Endothelial cell of umbilical vein (primary cell): ENCODE data around the gene FALEC. TPM values are rescaled to one million over a fixed set of nuclear protein-coding genes. Genes with fewer than 3 reads are reported as not detected.

Source experiments
- BruUV-seq: library from RNA; stranded (reverse); fragments of 400-500 nt; replicated peaks from 2 replicates; lab custom pipeline; 2021; lab: Mats Ljungman, UMichigan
- CTCF ChIA-PET: fragments of 300-600, 350-600 bp; sonication (Branson Sonifier 250); formaldehyde crosslinking; loops from one replicate; lab custom pipeline; 2021; ENCODE audit warnings: antibody characterized with exemption, inconsistent platforms; lab: Charles Lee
- POLR2A ChIA-PET: fragments of 300-600, 350-600 bp; sonication (Branson Sonifier 250); formaldehyde crosslinking; loops from one replicate; lab custom pipeline; 2021; ENCODE audit warnings: antibody characterized with exemption, inconsistent platforms; lab: Charles Lee
- DNase-seq: peaks from one replicate; pipeline ENCODE4 v3.0.0-alpha.2; 2011; ENCODE audit warnings: low read depth, low spot score
- FAIRE-seq: peaks from 2 replicates; lab custom pipeline; 2011; peaks lifted over from hg19 to GRCh38; lab: Jason Lieb, UNC
- H2AFZ ChIP-seq: 2 replicates; pipeline ENCODE4 v1.6.0; 2012; ENCODE audit warnings: low read depth, low read length, control low read depth, inconsistent platforms
- H3K27ac ChIP-seq: 2 replicates; pipeline ENCODE4 v1.5.1; 2011; ENCODE audit warnings: low read depth, mild to moderate bottlenecking, control low read depth, low read length, moderate library complexity; ENCODE audit not compliant: insufficient read depth
- H3K27me3 ChIP-seq, 2 experiments: 2 replicates each; pipeline versions ENCODE4 v1.6.0 to v1.6.1; 2011; ENCODE audit warnings: low read length in 2 of 2, mixed read lengths in 1 of 2; ENCODE audit not compliant: control insufficient read depth in 2 of 2, insufficient read depth in 2 of 2
- H3K36me3 ChIP-seq, 2 experiments: 2 replicates in 1 of 2; 3 replicates in 1 of 2; pipeline ENCODE4 v1.5.1; 2011; ENCODE audit warnings: low read length in 2 of 2, mild to moderate bottlenecking in 1 of 2, moderate library complexity in 1 of 2; ENCODE audit not compliant: control insufficient read depth in 2 of 2, insufficient read depth in 2 of 2; ENCODE audit errors: extremely low read depth in 1 of 2
- H3K4me1 ChIP-seq: 3 replicates; pipeline ENCODE4 v1.5.1; 2011; ENCODE audit warnings: mild to moderate bottlenecking, low read length; ENCODE audit not compliant: control insufficient read depth, insufficient read depth; ENCODE audit errors: extremely low read depth
- H3K4me2 ChIP-seq: 2 replicates; pipeline ENCODE4 v1.6.1; 2011; ENCODE audit warnings: low read length, control low read depth, mixed read lengths; ENCODE audit not compliant: insufficient read depth
- H3K4me3 ChIP-seq, 3 experiments: fragments of 200-600 bp in 1 of 3; sonication (generic), shearing (Covaris generic) in 1 of 3; replicated peaks in 1 of 3; 2 replicates each; pipeline ENCODE4 v1.5.1; 2011 to 2016; ENCODE audit warnings: control low read depth in 3 of 3, low read length in 3 of 3, mild to moderate bottlenecking in 2 of 3, inconsistent platforms in 1 of 3, low read depth in 1 of 3, moderate library complexity in 1 of 3; ENCODE audit not compliant: insufficient read depth in 1 of 3
- H3K79me2 ChIP-seq: 2 replicates; pipeline ENCODE4 v1.6.0; 2012; ENCODE audit warnings: low read length, inconsistent platforms; ENCODE audit not compliant: control insufficient read depth, insufficient read depth
- H3K9ac ChIP-seq: replicated peaks from 2 replicates; pipeline ENCODE3; 2011; ENCODE audit warnings: low read length, control low read depth; ENCODE audit not compliant: insufficient read depth; ENCODE audit errors: extremely low read depth
- H3K9me1 ChIP-seq: replicated peaks from 3 replicates; pipeline ENCODE4 v1.6.0; 2011; ENCODE audit warnings: mild to moderate bottlenecking, low read length; ENCODE audit not compliant: control insufficient read depth, insufficient read depth; ENCODE audit errors: extremely low read depth
- H3K9me3 ChIP-seq: replicated peaks from 2 replicates; pipeline ENCODE4 v1.5.1; 2012; ENCODE audit warnings: low read length, inconsistent platforms; ENCODE audit not compliant: control insufficient read depth, insufficient read depth
- H4K20me1 ChIP-seq: replicated peaks from 2 replicates; pipeline ENCODE3; 2011; ENCODE audit warnings: mild to moderate bottlenecking, low read length; ENCODE audit not compliant: control insufficient read depth, insufficient read depth; ENCODE audit errors: extremely low read depth
- CTCF ChIP-seq, 2 donors: IDR thresholded peaks; 1 replicate in 1 of 2; 2 replicates in 1 of 2; pipeline ENCODE4 v1.5.1; 2011; ENCODE audit warnings: low read length in 2 of 2, mild to moderate bottlenecking in 2 of 2, moderate library complexity in 2 of 2, control low read depth in 1 of 2, inconsistent platforms in 1 of 2, low read depth in 1 of 2; ENCODE audit not compliant: insufficient read depth in 1 of 2; ENCODE audit errors: extremely low read depth in 1 of 2
- EZH2 ChIP-seq: IDR thresholded peaks from 2 replicates; pipeline ENCODE4 v1.6.1; 2012; ENCODE audit warnings: borderline replicate concordance, low read depth, mild to moderate bottlenecking, moderate library complexity, low read length, inconsistent platforms; ENCODE audit not compliant: severe bottlenecking
- FOS ChIP-seq: IDR thresholded peaks from 2 replicates; pipeline ENCODE4 v1.6.1; 2011; ENCODE audit warnings: mild to moderate bottlenecking, low read length, moderate library complexity, borderline replicate concordance; ENCODE audit not compliant: insufficient read depth
- GATA2 ChIP-seq: IDR thresholded peaks from 2 replicates; pipeline ENCODE4 v1.7.0; 2011; ENCODE audit warnings: low read depth, mild to moderate bottlenecking, moderate library complexity, mixed read lengths, low read length; ENCODE audit not compliant: insufficient read length, insufficient read depth
- JUN ChIP-seq: IDR thresholded peaks from 2 replicates; pipeline ENCODE4 v1.6.1; 2011; ENCODE audit warnings: borderline replicate concordance, low read depth; ENCODE audit not compliant: insufficient read length, insufficient read depth
- MAX ChIP-seq: IDR thresholded peaks from 2 replicates; pipeline ENCODE4 v1.6.1; 2011; ENCODE audit not compliant: insufficient read depth, insufficient read length
- MYC ChIP-seq: IDR thresholded peaks from one replicate; pipeline ENCODE4 v1.6.1; 2011; ENCODE audit warnings: mild to moderate bottlenecking, low read depth, low read length
- POLR2A ChIP-seq: IDR thresholded peaks from 2 replicates; pipeline ENCODE4 v1.6.1; 2012; ENCODE audit warnings: low read depth, mild to moderate bottlenecking, control low read depth, low read length
- POLR2AphosphoS5 ChIP-seq: IDR thresholded peaks from 2 replicates; pipeline ENCODE4 v1.6.1; 2012; ENCODE audit warnings: low read depth, mild to moderate bottlenecking, control low read depth, low read length, moderate library complexity; ENCODE audit not compliant: insufficient read depth
- dilution Hi-C: fragments of 300-500 bp; cut with MboI; formaldehyde crosslinking; loops from one replicate; pipeline ENCODE4 v1.15.0; 2019; ENCODE audit warnings: low sequenced_read_pairs; ENCODE audit not compliant: extremely low pct_ligation_motif_present
- intact Hi-C: fragments of 100-400 bp; cut with micrococcal nuclease; formaldehyde crosslinking; loops from one replicate; pipeline ENCODE4 v1.10.0; 2022
- polyA plus RNA-seq, 4 experiments: library from polyadenylated mRNA; depleted of rRNA in 3 of 4; stranded (reverse) in 3 of 4; unstranded in 1 of 4; fragments of >200 nt; gene quantifications; 2 replicates each; pipeline versions ENCODE4 v1.2.1 to v1.2.3, GENCODE V29; 2011 to 2012; ENCODE audit warnings: missing spikeins in 1 of 4
- total RNA-seq: library from RNA; stranded (reverse); gene quantifications from 2 replicates; pipeline ENCODE4 v1.2.3, GENCODE V29; 2021

FALEC gene
- total and polyA plus RNA-seq, 2 donors (not counting 3 experiments of a cell fraction or from before 2014, with no cell fraction given): not detected

GRCh38 chr1:150561974-150562445 lies 46.5 kb downstream of the FALEC start:
- no peaks in the 10 kb centered on the region for H3K36me3 ChIP-seq
- POLR2A ChIA-PET: interaction anchor here (0.6 to 3.1 kb wide), 6 partner anchors 8 to 68 kb away, joined by 3 to 39 read pairs (median 4); partner anchors contain the start of genes ENSA and MCL1
- DNase-seq (peak; percentile 92), FAIRE-seq (no peak)
- peaks cover 8% of the 10 kb centered on the region for H3K79me2 ChIP-seq
- no peaks in the 10 kb centered on the region for H3K27me3 ChIP-seq
- peak overlapping the region; percentile 99 for H3K27ac ChIP-seq
- no peaks in the 10 kb centered on the region for H3K9me1 ChIP-seq
- TF ChIP-seq POLR2AphosphoS5 (peak; percentile 81), POLR2A (peak; percentile 15), FOS (no peak)
- H4K20me1 ChIP-seq: no peaks in the 10 kb centered on the region
- H3K4me1 ChIP-seq: peaks cover 57% of the 10 kb centered on the region
- peak overlapping the region; percentile 98 for H3K9ac ChIP-seq
- peak overlapping the region; percentile 76 for H3K4me2 ChIP-seq
- no peaks in the 10 kb centered on the region for H3K9me3 ChIP-seq
- dilution Hi-C loops: no loop called here
- H3K4me3 ChIP-seq: peak overlapping the region; percentile 3 to 49 (median 41)
- no TSS peak for BruUV-seq
- no peak overlapping the region for H2AFZ ChIP-seq
- CTCF ChIA-PET: interaction anchor here (1.6 to 13.9 kb wide), 7 partner anchors 13 to 251 kb away, joined by 4 to 288 read pairs (median 50); partner anchors contain the start of genes ADAMTSL4, CTSK, ENSA and MCL1
- intact Hi-C loops: loop anchor here (1.0 to 5.0 kb wide), 9 partner anchors 8 to 360 kb away; partner anchors contain the start of genes ARNT, GOLPH3L and MCL1

- BruUV-seq: no TSS peak
Measured at GRCh38 chr1:150562446-150563339, 47.1 kb downstream of the FALEC start.

More at GRCh38 chr1:150562446-150563339, 47.1 kb downstream of the FALEC start:
- peak overlapping the region; percentile 99 for H3K27ac ChIP-seq
- no peaks in the 10 kb centered on the region for H3K36me3 ChIP-seq
- H3K79me2 ChIP-seq: peaks cover 10% of the 10 kb centered on the region
- no peaks in the 10 kb centered on the region for H3K9me1 ChIP-seq
- TF ChIP-seq MAX: no peak
- no peak for TF ChIP-seq MYC
- no peak for TF ChIP-seq POLR2A
- no peak for TF ChIP-seq EZH2
- no peak for TF ChIP-seq FOS
- TF ChIP-seq CTCF (IDR thresholded peaks at IDR 0.05; ENCODE audit: extremely low read depth in 1 of 2, insufficient read depth in 1 of 2, low read depth in 1 of 2, low read length in 2 of 2): no peak
- TF ChIP-seq JUN: no peak
- TF ChIP-seq POLR2AphosphoS5: no peak
- TF ChIP-seq GATA2: no peak
- no peak for FAIRE-seq
- DNase-seq: peak; percentile 35
- H3K9ac ChIP-seq: peak overlapping the region; percentile 98
- no peak overlapping the region for H2AFZ ChIP-seq
- CTCF ChIA-PET: interaction anchor here (2.4 to 13.9 kb wide), 4 partner anchors 13 to 250 kb away, joined by 13 to 288 read pairs (median 117); partner anchors contain the start of genes ENSA and MCL1
- POLR2A ChIA-PET: interaction anchor here (0.6 to 3.1 kb wide), 5 partner anchors 9 to 548 kb away, joined by 3 to 39 read pairs (median 5); partner anchors contain the start of genes ENSA and MCL1
- H3K9me3 ChIP-seq: no peaks in the 10 kb centered on the region
- H3K4me2 ChIP-seq: peak overlapping the region; percentile 76
- intact Hi-C loops: loop anchor here (5.0 kb wide), 1 partner anchor 360 kb away; no protein-coding TSS in a partner anchor
- no peaks in the 10 kb centered on the region for H4K20me1 ChIP-seq
- H3K4me3 ChIP-seq: peak overlapping the region in 1 of 3 experiments; percentile 6
- dilution Hi-C loops: no loop called here
- peaks cover 64% of the 10 kb centered on the region for H3K4me1 ChIP-seq
- H3K27me3 ChIP-seq: no peaks in the 10 kb centered on the region
